GM23338 (cell line): Measurements from ENCODE around the gene GRID2. TPM values are rescaled to one million over a fixed set of nuclear protein-coding genes. Genes with fewer than 3 reads are reported as not detected.

Experiments
- ATAC-seq: fragments of 200-7000 bp; cut with Tn5 transposase; 3 replicates; pipeline ENCODE4 v1.9.1; 2020
- DNase-seq: peaks from one replicate; pipeline ENCODE4 v3.0.0-alpha.2; 2015; ENCODE audit warnings: low spot score
- H2AFZ ChIP-seq: fragments of 200-600 bp; sonication (generic); 2 replicates; pipeline ENCODE4 v1.8.0; 2016; ENCODE audit warnings: antibody characterized with exemption, mild to moderate bottlenecking, moderate library complexity
- H3F3A ChIP-seq: fragments of 200-600 bp; sonication (generic); replicated peaks from 2 replicates; pipeline ENCODE4 v1.8.0; 2017; ENCODE audit warnings: antibody characterized with exemption, mixed run types, low read depth
- H3K27ac ChIP-seq: fragments of 200-600 bp; sonication (generic); 2 replicates; pipeline ENCODE4 v1.6.1; 2016; ENCODE audit warnings: low read depth
- H3K27me3 ChIP-seq: fragments of 200-600 bp; sonication (generic); 2 replicates; pipeline ENCODE4 v1.8.0; 2016; ENCODE audit warnings: mild to moderate bottlenecking, mixed run types, moderate library complexity; ENCODE audit not compliant: insufficient read depth
- H3K36me3 ChIP-seq: fragments of 200-600 bp; sonication (generic); 2 replicates; pipeline ENCODE4 v1.8.0; 2016; ENCODE audit warnings: mild to moderate bottlenecking; ENCODE audit not compliant: insufficient read depth
- H3K4me1 ChIP-seq: fragments of 200-600 bp; sonication (generic); 2 replicates; pipeline ENCODE4 v1.8.0; 2016; ENCODE audit warnings: mild to moderate bottlenecking, moderate library complexity; ENCODE audit not compliant: insufficient read depth
- H3K4me2 ChIP-seq: fragments of 200-600 bp; sonication (generic); 2 replicates; pipeline ENCODE4 v1.7.1; 2017; ENCODE audit warnings: mixed run types
- H3K4me3 ChIP-seq: fragments of 200-600 bp; sonication (generic); 2 replicates; pipeline ENCODE4 v1.6.1; 2016; ENCODE audit warnings: mixed run types
- H3K79me2 ChIP-seq: fragments of 200-600 bp; sonication (generic); replicated peaks from 2 replicates; pipeline ENCODE4 v1.8.0; 2017; ENCODE audit warnings: mild to moderate bottlenecking; ENCODE audit not compliant: insufficient read depth
- H3K9me2 ChIP-seq: fragments of 200-600 bp; sonication (generic); 2 replicates; pipeline ENCODE4 v1.8.0; 2017; ENCODE audit not compliant: insufficient read depth
- H4K20me1 ChIP-seq: fragments of 200-600 bp; sonication (generic); replicated peaks from 2 replicates; pipeline ENCODE4 v1.8.0; 2017; ENCODE audit warnings: mild to moderate bottlenecking; ENCODE audit not compliant: insufficient read depth
- H3K27ac Mint-ChIP-seq: 2 replicates; pipeline ENCODE4 v1.8.0; 2020; ENCODE audit warnings: inconsistent platforms, mild to moderate bottlenecking, moderate library complexity, mixed read lengths
- H3K27me3 Mint-ChIP-seq: 3 replicates; pipeline ENCODE4 v1.8.0; 2022; ENCODE audit warnings: low read depth, mild to moderate bottlenecking, moderate library complexity, mixed read lengths, inconsistent platforms; ENCODE audit not compliant: insufficient read depth, poor library complexity
- H3K36me3 Mint-ChIP-seq: 3 replicates; pipeline ENCODE4 v1.8.0; 2021; ENCODE audit warnings: low read depth, mild to moderate bottlenecking, inconsistent platforms, moderate library complexity, mixed read lengths
- H3K4me1 Mint-ChIP-seq: 3 replicates; pipeline ENCODE4 v1.8.0; 2020; ENCODE audit warnings: mild to moderate bottlenecking, inconsistent platforms, mixed read lengths
- H3K4me3 Mint-ChIP-seq: 3 replicates; pipeline ENCODE4 v1.8.0; 2021; ENCODE audit warnings: moderate library complexity, mild to moderate bottlenecking, inconsistent platforms, mixed read lengths
- H3K9me3 Mint-ChIP-seq: 3 replicates; pipeline ENCODE4 v1.8.0; 2020; ENCODE audit warnings: moderate library complexity, mild to moderate bottlenecking, inconsistent platforms, mixed read lengths
- CREB1 ChIP-seq: fragments of 250-450 bp; sonication (Bioruptor Pico); IDR thresholded peaks from 2 replicates; pipeline ENCODE4 v1.5.0; 2020; ENCODE audit warnings: low read depth, mild to moderate bottlenecking, moderate library complexity
- CTCF ChIP-seq, 2 experiments: fragments of 200-600 bp in 1 of 2; sonication (generic) in 1 of 2; conservative IDR thresholded peaks; 2 replicates each; pipeline versions ENCODE4 v1.5.1 to v1.6.1; 2016 to 2017; ENCODE audit warnings: antibody characterized with exemption in 2 of 2, low read depth in 2 of 2, mild to moderate bottlenecking in 2 of 2, moderate library complexity in 1 of 2
- ETS1 ChIP-seq: IDR thresholded peaks from 2 replicates; pipeline ENCODE4 v1.6.1; 2016; ENCODE audit warnings: antibody characterized with exemption
- EZH2 ChIP-seq: fragments of 200-600 bp; sonication (generic); IDR thresholded peaks from one replicate; pipeline ENCODE4 v1.8.0; 2017; ENCODE audit warnings: antibody characterized with exemption, mild to moderate bottlenecking, low read depth; ENCODE audit not compliant: unreplicated experiment
- EZH2phosphoT487 ChIP-seq: fragments of 200-600 bp; sonication (generic); IDR thresholded peaks from one replicate; pipeline ENCODE4 v1.8.1; 2018; ENCODE audit warnings: antibody characterized with exemption; ENCODE audit not compliant: unreplicated experiment
- JUNB ChIP-seq: IDR thresholded peaks from one replicate; pipeline ENCODE4 v1.6.1; 2016; ENCODE audit warnings: antibody characterized with exemption; ENCODE audit not compliant: unreplicated experiment
- NANOG ChIP-seq: IDR thresholded peaks from 2 replicates; pipeline ENCODE4 v1.6.1; 2016; ENCODE audit warnings: antibody characterized with exemption, borderline replicate concordance
- POLR2AphosphoS5 ChIP-seq: IDR thresholded peaks from 2 replicates; pipeline ENCODE4 v1.6.1; 2016; ENCODE audit warnings: antibody characterized with exemption, low read depth
- REST ChIP-seq: IDR thresholded peaks from one replicate; pipeline ENCODE4 v1.6.1; 2018; ENCODE audit warnings: antibody characterized with exemption; ENCODE audit not compliant: unreplicated experiment
- STAT1 ChIP-seq: IDR thresholded peaks from one replicate; pipeline ENCODE4 v1.6.1; 2016; ENCODE audit warnings: antibody characterized with exemption; ENCODE audit not compliant: unreplicated experiment
- ZNF114 ChIP-seq: fragments of 250-450 bp; sonication (Bioruptor Pico); IDR thresholded peaks from 2 replicates; pipeline ENCODE4 v1.5.0; 2020; ENCODE audit warnings: mild to moderate bottlenecking, moderate library complexity
- ZNF331 ChIP-seq: fragments of 250-450 bp; sonication (Bioruptor Pico); IDR thresholded peaks from 2 replicates; pipeline ENCODE4 v1.5.0; 2020; ENCODE audit warnings: low read depth, mild to moderate bottlenecking, moderate library complexity
- ZNF462 ChIP-seq: fragments of 250-450 bp; sonication (Bioruptor Pico); IDR thresholded peaks from 2 replicates; pipeline ENCODE4 v1.5.0; 2020; ENCODE audit warnings: mild to moderate bottlenecking, moderate library complexity
- polyA plus RNA-seq: library from polyadenylated mRNA; unstranded; fragments of >200 nt; fragmentation: Nextera tagmentation; extraction: Ambion mirVana; gene quantifications from 2 replicates; pipeline ENCODE4 v1.2.1, GENCODE V29; 2016
- total RNA-seq: library from RNA; depleted of rRNA; stranded (reverse); fragments of >200 nt; shearing (Covaris generic); gene quantifications from 2 replicates; pipeline ENCODE4 v1.2.3, GENCODE V29; 2014

Gene GRID2
- total and polyA plus RNA-seq, 2 experiments from 2014 or later, result 19.9 to 65.4 TPM

- no peak for TF ChIP-seq NANOG
- no peak for TF ChIP-seq STAT1
Observed at GRCh38 chr4:93029769-93030168, 726.0 kb downstream of the GRID2 start (continued).

GRCh38 chr4:93030670-93031069 is 726.9 kb downstream of the GRID2 start:
- no peaks in the 10 kb centered on the region for H3K27me3 Mint-ChIP-seq
- no peak for DNase-seq
- H2AFZ ChIP-seq, result no peak overlapping the region
- no peak overlapping the region for H3K4me3 Mint-ChIP-seq
- peaks cover 8% of the 10 kb centered on the region for H3K36me3 Mint-ChIP-seq
- H4K20me1 ChIP-seq, result no peaks in the 10 kb centered on the region; the same call in none of the 2 replicates
- no peaks in the 10 kb centered on the region for H3K9me2 ChIP-seq
- no peaks in the 10 kb centered on the region for H3F3A ChIP-seq
- H3K79me2 ChIP-seq, result no peaks in the 10 kb centered on the region
- TF ChIP-seq NANOG (no peak), REST (no peak), EZH2phosphoT487 (no peak), POLR2AphosphoS5 (no peak), ZNF331 (CRISPR knock-in tag) (no peak), ZNF462 (CRISPR knock-in tag) (no peak), CTCF (conservative IDR thresholded peaks at IDR 0.05; ENCODE audit: low read depth in 2 of 2) (no peak), EZH2 (no peak), ZNF114 (CRISPR knock-in tag) (no peak), JUNB (no peak), ETS1 (no peak), CREB1 (CRISPR knock-in tag) (no peak), STAT1 (no peak)
- no peak overlapping the region for H3K27ac ChIP-seq
- H3K4me1 Mint-ChIP-seq, result peaks cover 9% of the 10 kb centered on the region
- no peaks in the 10 kb centered on the region; the same call in 2 of the 3 replicates for H3K9me3 Mint-ChIP-seq
- H3K4me2 ChIP-seq, result no peak overlapping the region
- H3K27ac Mint-ChIP-seq, result no peak overlapping the region
- no peaks in the 10 kb centered on the region for H3K27me3 ChIP-seq
- no peaks in the 10 kb centered on the region for H3K36me3 ChIP-seq
- no peaks in the 10 kb centered on the region for H3K4me1 ChIP-seq
- ATAC-seq, result no peak
- H3K4me3 ChIP-seq, result no peak overlapping the region
